ENCODE data around the gene PLXNC1.

DNA sequence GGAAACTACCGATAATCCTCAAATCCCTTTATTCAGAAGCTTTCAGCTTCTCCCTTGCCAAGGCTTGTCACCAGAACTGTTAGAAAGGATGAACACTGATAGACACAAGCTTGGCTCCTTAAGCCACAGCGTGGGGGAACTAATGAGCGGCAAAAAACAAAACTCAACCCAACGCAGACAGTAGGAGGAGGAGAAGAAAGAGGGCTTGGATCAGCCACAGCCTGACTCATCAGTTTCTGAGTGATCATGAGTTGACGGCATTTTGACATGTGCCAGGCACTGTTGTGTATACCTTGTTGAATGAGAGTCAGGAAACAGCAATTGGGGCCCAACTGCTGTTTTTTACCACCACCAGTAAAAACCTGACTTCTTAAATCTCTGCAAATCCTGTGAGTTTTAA is 23.7 kb downstream of the PLXNC1 start:
- TF ChIP-seq SUZ12 (IDR thresholded peaks at IDR 0.05) = no peak
- no peak for TF ChIP-seq TARDBP (IDR thresholded peaks at IDR 0.05)
- TF ChIP-seq NFRKB (IDR thresholded peaks at IDR 0.05) = no peak
- TF ChIP-seq ELF4 (IDR thresholded peaks at IDR 0.05) = no peak
- TF ChIP-seq FOXM1 (IDR thresholded peaks at IDR 0.05; ENCODE audit: borderline replicate concordance) = no peak
